DND-41 (cell line): ENCODE data around the gene FANK1.
A peak's percentile ranks its signal among the peaks of the same experiment; 100 is the strongest.

Source experiments
- ATAC-seq: fragments of 200-7000 bp; cut with Tn5 transposase; 3 replicates; pipeline ENCODE4 v1.9.1; 2021; ENCODE audit warnings: low read depth; ENCODE audit not compliant: insufficient read depth
- DNase-seq: peaks from one replicate; pipeline ENCODE4 v3.0.0-alpha.2; 2020
- H2AFZ ChIP-seq: 2 replicates; pipeline ENCODE4 v1.6.0; 2012; ENCODE audit warnings: low read depth, low read length
- H3K27ac ChIP-seq: 2 replicates; pipeline ENCODE4 v1.5.1; 2012; ENCODE audit warnings: low read length, inconsistent platforms
- H3K27me3 ChIP-seq: fragments of 200-600 bp; sonication (generic); 2 replicates; pipeline ENCODE4 v1.6.0; 2012; ENCODE audit warnings: low read length, mild to moderate bottlenecking, inconsistent platforms; ENCODE audit not compliant: insufficient read depth, poor library complexity
- H3K36me3 ChIP-seq: 2 replicates; pipeline ENCODE4 v1.5.1; 2012; ENCODE audit warnings: low read length, inconsistent platforms; ENCODE audit not compliant: insufficient read depth
- H3K4me1 ChIP-seq: 2 replicates; pipeline ENCODE4 v1.5.1; 2012; ENCODE audit warnings: mild to moderate bottlenecking, low read length; ENCODE audit not compliant: insufficient read depth
- H3K4me2 ChIP-seq: 2 replicates; pipeline ENCODE4 v1.6.0; 2012; ENCODE audit warnings: mild to moderate bottlenecking, moderate library complexity, low read length, inconsistent platforms; ENCODE audit not compliant: insufficient read depth
- H3K4me3 ChIP-seq, 2 experiments: fragments of 200-600 bp in 1 of 2; shearing (Covaris generic) in 1 of 2; 2 replicates each; pipeline ENCODE4 v1.5.1; 2012 to 2016; ENCODE audit warnings: inconsistent platforms in 2 of 2, low read length in 2 of 2, mild to moderate bottlenecking in 2 of 2, low read depth in 1 of 2, moderate library complexity in 1 of 2
- H3K79me2 ChIP-seq: 2 replicates; pipeline ENCODE4 v1.6.0; 2012; ENCODE audit warnings: low read length, inconsistent platforms; ENCODE audit not compliant: insufficient read depth
- H3K9ac ChIP-seq: 2 replicates; pipeline ENCODE4 v1.6.0; 2012; ENCODE audit warnings: low read depth, mild to moderate bottlenecking, inconsistent platforms, low read length, moderate library complexity
- H3K9me3 ChIP-seq: 2 replicates; pipeline ENCODE4 v1.5.1; 2012; ENCODE audit warnings: low read length, moderate library complexity, mild to moderate bottlenecking, inconsistent platforms; ENCODE audit not compliant: insufficient read depth, severe bottlenecking
- H4K20me1 ChIP-seq: 2 replicates; pipeline ENCODE4 v1.6.0; 2012; ENCODE audit warnings: low read length; ENCODE audit not compliant: insufficient read depth
- EZH2 ChIP-seq: IDR thresholded peaks from 3 replicates; pipeline ENCODE4 v1.6.1; 2012; ENCODE audit warnings: borderline replicate concordance, low read depth, mild to moderate bottlenecking, moderate library complexity, low read length, inconsistent platforms; ENCODE audit not compliant: severe bottlenecking
- TF ChIP-seq, protein P1 (sequence below): IDR thresholded peaks from 2 replicates; pipeline ENCODE4 v1.5.1; 2012; ENCODE audit warnings: borderline replicate concordance, low read length, moderate library complexity, mild to moderate bottlenecking; ENCODE audit not compliant: poor library complexity, severe bottlenecking; ENCODE audit errors: extremely low read depth

FANK1 gene

DNA sequence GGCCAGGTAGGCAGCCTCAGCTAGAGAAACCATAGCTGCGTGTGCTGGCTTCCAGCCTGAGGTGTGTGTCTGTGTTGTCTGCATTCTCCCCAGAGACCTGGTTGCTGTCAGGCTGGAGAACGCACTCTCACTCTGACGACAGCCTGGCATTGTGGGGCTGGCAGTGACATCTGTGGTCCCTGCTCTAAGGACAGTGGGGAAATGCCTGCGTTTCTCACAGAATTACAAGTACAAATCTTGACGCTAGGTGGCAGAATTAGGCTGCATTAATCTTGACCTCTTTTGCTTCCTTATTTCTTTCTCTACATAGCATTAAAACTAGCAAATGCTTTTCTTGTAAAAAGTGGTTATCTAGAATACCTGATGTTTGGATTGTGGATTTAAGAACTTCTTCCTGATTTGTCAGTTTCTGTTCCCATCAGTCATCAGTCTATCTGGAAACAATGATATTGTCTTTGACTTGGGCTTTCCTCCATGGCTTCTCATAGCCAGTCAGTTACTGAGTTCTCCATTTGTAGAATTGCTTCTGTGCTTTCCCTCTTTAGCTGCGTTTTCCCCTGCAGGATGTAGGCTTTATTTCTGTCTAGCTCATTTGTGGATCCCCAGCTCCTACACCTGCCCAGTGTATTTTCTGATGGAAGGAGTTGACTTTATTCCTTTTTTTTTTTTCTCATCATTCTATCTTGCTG is 86.0 kb downstream of the FANK1 start:
- H3K9me3 ChIP-seq: no peaks in the 10 kb centered on the region
- no peaks in the 10 kb centered on the region for H3K4me1 ChIP-seq
- H3K36me3 ChIP-seq: no peaks in the 10 kb centered on the region
- no peak overlapping the region for H3K27ac ChIP-seq
- TF ChIP-seq, protein P1, sequence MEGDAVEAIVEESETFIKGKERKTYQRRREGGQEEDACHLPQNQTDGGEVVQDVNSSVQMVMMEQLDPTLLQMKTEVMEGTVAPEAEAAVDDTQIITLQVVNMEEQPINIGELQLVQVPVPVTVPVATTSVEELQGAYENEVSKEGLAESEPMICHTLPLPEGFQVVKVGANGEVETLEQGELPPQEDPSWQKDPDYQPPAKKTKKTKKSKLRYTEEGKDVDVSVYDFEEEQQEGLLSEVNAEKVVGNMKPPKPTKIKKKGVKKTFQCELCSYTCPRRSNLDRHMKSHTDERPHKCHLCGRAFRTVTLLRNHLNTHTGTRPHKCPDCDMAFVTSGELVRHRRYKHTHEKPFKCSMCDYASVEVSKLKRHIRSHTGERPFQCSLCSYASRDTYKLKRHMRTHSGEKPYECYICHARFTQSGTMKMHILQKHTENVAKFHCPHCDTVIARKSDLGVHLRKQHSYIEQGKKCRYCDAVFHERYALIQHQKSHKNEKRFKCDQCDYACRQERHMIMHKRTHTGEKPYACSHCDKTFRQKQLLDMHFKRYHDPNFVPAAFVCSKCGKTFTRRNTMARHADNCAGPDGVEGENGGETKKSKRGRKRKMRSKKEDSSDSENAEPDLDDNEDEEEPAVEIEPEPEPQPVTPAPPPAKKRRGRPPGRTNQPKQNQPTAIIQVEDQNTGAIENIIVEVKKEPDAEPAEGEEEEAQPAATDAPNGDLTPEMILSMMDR: peak; percentile 79
- no peak for TF ChIP-seq EZH2
- H3K4me3 ChIP-seq: no peak overlapping the region
- H3K4me2 ChIP-seq: no peak overlapping the region
- H3K9ac ChIP-seq: no peak overlapping the region
- ATAC-seq (peak; percentile 73), DNase-seq (peak; percentile 14)
- H3K27me3 ChIP-seq: peaks cover 14% of the 10 kb centered on the region
- no peaks in the 10 kb centered on the region for H3K79me2 ChIP-seq
- no peak overlapping the region for H2AFZ ChIP-seq
- H4K20me1 ChIP-seq: no peaks in the 10 kb centered on the region

DNA sequence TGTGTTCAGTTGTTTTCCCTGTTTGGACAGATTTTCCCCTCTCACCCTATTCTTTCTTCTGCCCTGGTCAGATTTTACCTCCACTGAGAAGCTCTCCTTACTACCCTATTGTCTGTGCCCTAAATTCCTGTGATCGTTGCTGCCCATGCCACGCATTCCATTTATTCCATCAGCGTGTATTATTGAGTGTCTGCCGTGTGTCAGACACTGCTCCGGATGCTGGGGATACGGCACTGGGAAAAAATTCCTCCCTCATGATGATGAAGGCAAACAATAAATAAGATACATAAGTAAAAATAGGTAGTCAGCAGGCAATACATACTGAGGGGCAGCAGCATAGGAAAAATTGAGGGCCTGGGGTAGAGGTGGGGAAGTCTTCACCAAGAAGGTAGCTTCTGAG is 86.8 kb downstream of the FANK1 start:
- H3K36me3 ChIP-seq: no peaks in the 10 kb centered on the region
- H3K9ac ChIP-seq: no peak overlapping the region
- H3K4me3 ChIP-seq: no peak overlapping the region
- TF ChIP-seq, protein P1: no peak
- TF ChIP-seq EZH2: no peak
- no peaks in the 10 kb centered on the region for H3K9me3 ChIP-seq
- H3K4me2 ChIP-seq: no peak overlapping the region
- H4K20me1 ChIP-seq: no peaks in the 10 kb centered on the region
- H3K27ac ChIP-seq: no peak overlapping the region
- H3K27me3 ChIP-seq: peaks cover 14% of the 10 kb centered on the region
- no peaks in the 10 kb centered on the region for H3K4me1 ChIP-seq
- H2AFZ ChIP-seq: no peak overlapping the region
- ATAC-seq (no peak), DNase-seq (no peak)
- H3K79me2 ChIP-seq: no peaks in the 10 kb centered on the region

DNA sequence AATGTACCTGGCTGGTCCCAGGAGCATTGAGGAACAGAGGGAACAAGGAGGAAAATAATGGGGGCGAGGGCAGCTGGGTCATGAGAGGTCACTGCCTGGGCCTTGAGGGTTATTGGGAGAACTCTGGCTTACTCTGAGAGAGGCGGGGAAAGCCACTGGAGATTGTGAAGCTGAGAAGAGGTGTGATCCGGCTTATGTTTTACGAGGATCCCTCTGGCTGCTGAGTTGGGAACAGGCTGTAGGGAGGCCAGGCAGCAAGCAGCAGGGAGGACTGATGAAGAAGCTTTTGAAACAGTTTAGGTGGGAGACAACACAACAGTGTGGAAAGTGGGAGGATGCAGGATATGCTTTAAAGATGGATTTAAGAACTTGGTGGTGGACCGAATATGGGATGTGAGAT is 87.3 kb downstream of the FANK1 start:
- Histone ChIP-seq H3K9ac (no peak overlapping the region), H3K27me3 (peaks cover 14% of the 10 kb centered on the region), H3K36me3 (no peaks in the 10 kb centered on the region), H2AFZ (no peak overlapping the region), H3K4me2 (no peak overlapping the region), H3K27ac (no peak overlapping the region), H3K4me1 (no peaks in the 10 kb centered on the region), H3K4me3 (no peak overlapping the region), H4K20me1 (no peaks in the 10 kb centered on the region), H3K79me2 (no peaks in the 10 kb centered on the region), H3K9me3 (no peaks in the 10 kb centered on the region)
- ATAC-seq (no peak), DNase-seq (no peak)
- TF ChIP-seq, protein P1: no peak
- no peak for TF ChIP-seq EZH2

DNA sequence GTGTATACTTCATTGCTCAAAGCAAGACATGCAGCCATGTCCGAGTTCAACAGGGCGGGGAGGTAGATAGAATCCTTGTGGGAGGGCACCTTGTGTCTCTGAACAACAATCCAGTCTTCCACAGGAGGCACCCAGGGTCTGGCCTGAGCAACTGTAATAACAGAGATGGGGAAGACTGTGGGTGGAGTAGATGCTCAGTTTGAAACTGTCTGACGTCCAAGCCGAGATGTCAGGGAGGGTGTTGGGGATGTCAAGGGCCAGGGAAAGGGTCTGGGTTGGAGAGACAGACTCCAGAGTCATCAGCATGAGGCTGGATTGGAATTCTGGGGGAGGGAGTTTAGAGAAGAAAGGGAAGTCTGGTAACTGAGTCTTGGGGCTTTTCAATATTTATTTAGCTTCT is 88.0 kb downstream of the FANK1 start:
- H3K4me2 ChIP-seq: no peak overlapping the region
- DNase-seq: no peak
- H3K27ac ChIP-seq: no peak overlapping the region
- ATAC-seq: no peak
- no peak overlapping the region for H3K9ac ChIP-seq
- peaks cover 14% of the 10 kb centered on the region for H3K27me3 ChIP-seq
- H2AFZ ChIP-seq: no peak overlapping the region
- H3K4me3 ChIP-seq: no peak overlapping the region
- TF ChIP-seq EZH2: no peak
- TF ChIP-seq, protein P1: no peak
- no peaks in the 10 kb centered on the region for H3K9me3 ChIP-seq
- H3K36me3 ChIP-seq: no peaks in the 10 kb centered on the region
- H3K79me2 ChIP-seq: no peaks in the 10 kb centered on the region
- no peaks in the 10 kb centered on the region for H4K20me1 ChIP-seq
- no peaks in the 10 kb centered on the region for H3K4me1 ChIP-seq
